NCI-H1105 (cell line): Measurements from ENCODE around the gene DCLK1.

Experiments used
- DNase-seq: peaks from one replicate; lab custom pipeline; 2025; lab: John Stamatoyannopoulos, UW

Gene DCLK1

DNA sequence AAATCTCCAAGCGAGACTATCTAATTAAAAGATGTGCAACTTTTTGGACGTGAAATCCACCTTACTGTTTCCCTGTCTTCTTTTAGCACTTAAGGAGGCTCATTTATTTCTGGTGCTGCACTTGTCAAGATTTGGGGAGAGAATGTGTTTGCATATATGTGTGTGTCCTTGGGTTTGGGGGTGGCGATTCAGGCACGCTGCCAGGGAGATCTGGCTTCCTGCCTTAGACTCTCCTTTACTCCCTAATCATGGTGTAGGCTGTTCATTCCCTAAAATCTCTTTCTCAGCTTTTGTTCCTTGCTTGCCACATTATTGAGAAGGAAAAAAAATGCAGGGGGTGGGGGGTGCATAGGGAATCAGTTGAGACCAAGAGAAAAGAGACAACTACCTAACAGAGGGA is 271.2 kb downstream of the DCLK1 start:
- DNase-seq, result no peak

DNA sequence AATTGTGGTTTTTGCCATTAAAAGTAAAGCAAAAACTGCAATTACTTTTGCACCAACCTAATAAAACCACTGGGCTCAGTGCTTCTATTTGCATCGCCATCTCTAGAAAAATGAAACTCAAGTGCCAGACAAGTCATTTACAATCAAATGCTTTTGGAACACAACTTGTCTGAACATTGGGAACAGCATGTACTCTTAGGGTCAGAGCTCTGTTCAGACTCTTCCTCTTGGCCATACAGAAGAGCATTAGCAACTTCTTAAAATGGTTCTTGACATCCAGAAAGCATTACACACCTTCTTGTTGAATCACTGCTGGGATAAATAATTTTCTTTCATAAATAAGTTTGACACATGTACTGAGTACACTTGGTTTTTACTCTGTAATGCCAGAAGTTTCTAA is 272.5 kb downstream of the DCLK1 start:
- no peak for DNase-seq

GRCh38 chr13:35857769-35858168 is 273.4 kb downstream of the DCLK1 start:
- no peak for DNase-seq

DNA sequence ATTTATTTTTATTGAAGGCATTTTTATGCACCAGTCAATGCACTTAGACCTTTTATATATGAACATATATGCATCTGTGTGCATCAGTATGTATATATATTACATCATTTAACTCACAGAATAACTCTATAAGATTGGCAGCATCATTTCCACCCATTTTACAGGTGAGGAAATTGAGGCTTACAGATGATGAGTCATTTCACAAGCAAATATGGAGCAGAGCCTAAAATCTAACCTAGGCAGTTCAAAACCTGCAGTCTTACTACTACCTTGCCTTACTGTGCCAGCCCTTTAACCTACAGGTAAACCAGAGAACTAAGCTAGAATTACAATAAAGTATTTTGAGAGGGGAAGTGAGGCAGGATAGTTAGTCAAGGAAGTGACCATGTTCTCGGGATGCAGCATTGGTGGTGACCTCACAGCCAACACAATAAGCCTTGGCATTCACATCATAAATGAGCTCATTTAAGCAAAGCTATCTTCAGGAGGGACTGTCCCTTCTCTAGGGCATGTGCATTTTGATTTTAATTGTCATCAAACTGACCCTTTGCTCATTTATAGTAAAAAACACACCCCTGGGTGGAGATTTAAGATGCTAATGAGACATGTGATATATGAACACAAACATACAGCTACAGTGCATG is 274.3 kb downstream of the DCLK1 start:
- no peak for DNase-seq

DNA sequence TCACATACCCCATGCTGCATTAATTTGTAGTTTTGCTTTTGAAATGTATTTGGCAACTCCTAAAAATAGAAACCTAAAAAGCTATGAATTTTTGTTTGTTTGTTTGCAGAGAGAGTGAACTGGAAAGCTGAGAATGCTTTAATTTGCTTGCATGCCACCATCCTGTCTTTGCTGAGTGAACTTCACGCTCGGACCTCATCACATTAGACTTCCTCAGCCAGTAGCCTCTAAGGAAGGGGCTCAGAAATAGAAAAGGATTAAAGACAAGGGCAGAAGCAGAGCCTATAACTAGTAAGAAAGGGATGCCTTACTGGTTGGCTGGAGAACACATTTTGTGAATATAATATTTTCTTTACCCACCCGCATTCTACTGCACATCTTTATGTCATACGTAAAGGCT is 275.1 kb downstream of the DCLK1 start:
- no peak for DNase-seq

GRCh38 chr13:35855531-35856019 is 275.6 kb downstream of the DCLK1 start:
- DNase-seq, result no peak

- DNase-seq, result no peak
Measured at GRCh38 chr13:35854286-35854685, 276.9 kb downstream of the DCLK1 start.

DNA sequence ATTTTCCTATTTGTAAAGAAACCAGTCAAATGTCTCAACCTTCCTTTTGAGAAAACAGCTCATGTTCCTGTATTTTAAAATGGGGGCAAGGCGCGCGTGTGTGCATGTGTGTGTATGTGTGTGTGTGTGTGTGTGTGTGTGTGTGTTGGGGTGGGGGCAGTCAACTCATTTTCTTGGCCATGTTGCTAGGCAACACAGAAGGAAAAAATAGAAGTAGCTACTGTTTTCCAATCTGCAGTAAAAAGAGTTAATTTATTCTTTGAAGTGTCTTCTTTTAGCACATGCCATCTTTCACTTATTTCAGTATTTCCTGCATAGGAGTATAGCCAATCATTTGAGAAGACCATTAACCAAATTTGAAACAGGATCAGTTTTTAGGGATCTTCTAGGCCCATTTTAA is 279.3 kb downstream of the DCLK1 start:
- no peak for DNase-seq

- no peak for DNase-seq
Measured at GRCh38 chr13:35851356-35851755, 279.8 kb downstream of the DCLK1 start.

- DNase-seq, result no peak
Measured at GRCh38 chr13:35850569-35850968, 280.6 kb downstream of the DCLK1 start.

GRCh38 chr13:35849256-35849644 is 281.9 kb downstream of the DCLK1 start:
- no peak for DNase-seq

GRCh38 chr13:35848336-35849255 is 282.6 kb downstream of the DCLK1 start:
- DNase-seq, result no peak

- DNase-seq, result no peak
Measured at GRCh38 chr13:35843272-35843671, 287.9 kb downstream of the DCLK1 start.

- DNase-seq, result no peak
Measured at GRCh38 chr13:35841060-35841521, 290.1 kb downstream of the DCLK1 start.

GRCh38 chr13:35839806-35840205 is 291.4 kb downstream of the DCLK1 start:
- DNase-seq, result no peak

- DNase-seq, result no peak
Measured at GRCh38 chr13:35838356-35838755, 292.8 kb downstream of the DCLK1 start.

- no peak for DNase-seq
Measured at GRCh38 chr13:35836446-35836845, 294.7 kb downstream of the DCLK1 start.

GRCh38 chr13:35835989-35836388 is 295.2 kb downstream of the DCLK1 start:
- no peak for DNase-seq

DNA sequence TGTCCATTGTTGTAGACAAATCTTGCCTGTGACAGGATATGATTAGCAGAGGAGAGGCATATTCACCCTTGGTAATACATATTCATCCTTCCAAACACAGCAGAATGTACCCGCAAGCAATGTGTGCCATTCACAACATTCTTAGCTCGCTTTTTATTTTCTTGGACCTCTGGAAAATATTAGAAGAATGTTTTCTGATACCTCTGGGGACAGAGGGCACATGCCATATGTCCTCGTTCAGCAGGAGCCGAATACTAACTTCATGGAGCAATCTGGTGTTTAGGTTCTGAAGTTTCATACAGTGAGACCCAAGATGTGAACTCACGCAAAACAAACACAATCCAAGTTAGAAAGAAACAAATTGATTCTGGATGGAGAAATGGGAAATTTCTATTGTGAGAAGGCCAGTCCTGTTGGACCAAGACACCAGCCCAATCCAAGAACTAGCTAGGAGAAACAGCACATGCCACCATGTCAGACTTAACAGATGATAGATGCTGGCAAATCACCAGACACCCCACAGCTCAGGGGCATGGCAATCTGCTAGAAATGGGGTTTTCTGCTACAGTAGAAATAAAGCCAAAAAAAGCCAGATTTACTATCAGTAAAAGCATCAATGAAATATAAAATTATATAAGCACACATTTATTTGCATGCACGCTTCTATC is 297.4 kb downstream of the DCLK1 start:
- DNase-seq, result no peak

DNA sequence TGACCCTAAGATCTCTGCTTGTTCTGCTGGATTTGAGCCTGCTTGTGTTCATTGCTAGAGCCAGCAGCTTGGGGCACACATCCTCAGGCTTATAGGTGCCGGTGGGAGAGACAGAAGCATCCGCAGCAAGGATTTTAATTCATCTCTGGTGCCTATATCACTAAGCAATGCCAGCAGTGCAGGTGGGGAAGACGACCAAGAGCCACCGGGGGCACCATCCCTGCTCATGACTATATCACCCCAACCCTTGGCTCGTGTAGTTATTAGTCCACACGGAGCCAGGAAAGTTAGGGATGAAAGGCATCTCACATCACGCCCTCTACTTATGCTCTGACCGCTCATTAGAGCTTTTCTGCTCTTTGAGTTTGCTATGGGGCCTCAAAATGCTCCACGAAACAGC is 298.2 kb downstream of the DCLK1 start:
- DNase-seq, result no peak

DNA sequence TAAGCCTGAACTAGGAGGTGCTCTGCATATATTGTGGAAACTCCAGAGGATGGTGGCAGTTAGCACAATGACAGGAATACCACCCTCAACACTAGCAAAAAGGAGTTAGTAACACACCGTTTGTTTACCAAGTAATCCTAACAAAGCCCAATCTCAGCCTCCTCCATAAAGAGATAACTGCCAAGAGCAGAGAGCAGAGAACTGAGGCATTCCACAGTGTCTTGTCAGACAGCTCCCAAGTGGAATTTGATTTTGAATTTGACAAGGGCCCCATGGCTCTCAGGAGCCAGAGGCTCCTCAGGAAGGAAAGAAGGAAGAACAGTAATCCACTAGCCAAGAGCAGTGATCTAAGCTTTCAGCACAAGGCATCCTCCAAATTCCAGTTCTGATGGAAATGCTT is 298.6 kb downstream of the DCLK1 start:
- DNase-seq, result no peak

- no peak for DNase-seq
Measured at GRCh38 chr13:35830850-35831450, 300.2 kb downstream of the DCLK1 start.
